H1 (cell line): ENCODE data around the gene PTMS. TPM values are rescaled to one million over a fixed set of nuclear protein-coding genes. Genes with fewer than 3 reads are reported as not detected.

ENCODE experiments used
- polyA plus RNA-seq, 7 experiments: library from polyadenylated mRNA; depleted of rRNA in 3 of 7; stranded (reverse) in 5 of 7; unstranded in 2 of 7; fragments of >200 nt in 5 of 7; fragments of 200-250 nt in 2 of 7; gene quantifications; 1 replicate in 5 of 7; 2 replicates in 1 of 7; 4 replicates in 1 of 7; pipeline versions ENCODE4 v1.2.1 to v1.2.3, GENCODE V29; 2011 to 2013; ENCODE audit warnings: missing spikeins in 2 of 7, mixed read lengths in 2 of 7
- total RNA-seq: library from RNA; stranded (reverse); fragmentation: NEBNext Ultra II Directional; extraction: Animal tissue kit (Norgen Biotek cat#: 25700); gene quantifications from 2 replicates; pipeline ENCODE4 v1.2.1, GENCODE V29; 2021

The PTMS gene
- total and polyA plus RNA-seq, 2 of the 8 experiments (the other 6 are each of a cell fraction or from before 2014, with no cell fraction given) = 444 to 553 TPM

Other genes with a start within 250 kb of the PTMS start
- gene GAPDH, start 231.8 kb upstream of the PTMS start, total RNA-seq = 5,175 and 5,215 TPM in 2 replicates
- gene GAPDH, start 231.8 kb upstream of the PTMS start, polyA plus RNA-seq (2011; rRNA removed) = 15,878 and 16,791 TPM in 2 replicates
- 11.8 and 12.2 TPM in 2 replicates for gene IFFO1, start 210.3 kb upstream of the PTMS start, total RNA-seq
- 12.8 and 16.4 TPM in 2 replicates for gene IFFO1, start 210.3 kb upstream of the PTMS start, polyA plus RNA-seq (2011; rRNA removed)
- 82.6 and 85.6 TPM in 2 replicates for gene NOP2, start 198.1 kb upstream of the PTMS start, total RNA-seq
- gene NOP2, start 198.1 kb upstream of the PTMS start, polyA plus RNA-seq (2011; rRNA removed) = 34.4 and 35.4 TPM in 2 replicates
- gene CHD4, start 159.0 kb upstream of the PTMS start, total RNA-seq = 305 and 330 TPM in 2 replicates
- gene CHD4, start 159.0 kb upstream of the PTMS start, polyA plus RNA-seq (2011; rRNA removed) = 198 and 214 TPM in 2 replicates
- 0.22 and 0.23 TPM in 2 replicates for gene LPAR5, start 130.4 kb upstream of the PTMS start, total RNA-seq
- gene LPAR5, start 130.4 kb upstream of the PTMS start, polyA plus RNA-seq (2011; rRNA removed) = 0.24 and 0.63 TPM in 2 replicates
- 0.80 and 1.2 TPM in 2 replicates for gene ACRBP, start 118.9 kb upstream of the PTMS start, total RNA-seq
- 5.2 and 8.9 TPM in 2 replicates for gene ACRBP, start 118.9 kb upstream of the PTMS start, polyA plus RNA-seq (2011; rRNA removed)
- 21.7 and 22.9 TPM in 2 replicates for gene ING4, start 103.2 kb upstream of the PTMS start, total RNA-seq
- 28.6 and 29.3 TPM in 2 replicates for gene ING4, start 103.2 kb upstream of the PTMS start, polyA plus RNA-seq (2011; rRNA removed)
- 59.6 and 60.1 TPM in 2 replicates for gene ZNF384, start 77.0 kb upstream of the PTMS start, total RNA-seq
- gene ZNF384, start 77.0 kb upstream of the PTMS start, polyA plus RNA-seq (2011; rRNA removed) = 59.0 and 75.1 TPM in 2 replicates
- 9.8 and 15.3 TPM in 2 replicates for gene PIANP, start 65.5 kb upstream of the PTMS start, total RNA-seq
- gene PIANP, start 65.5 kb upstream of the PTMS start, polyA plus RNA-seq (2011; rRNA removed) = 6.3 and 13.3 TPM in 2 replicates
- gene COPS7A, start 42.3 kb upstream of the PTMS start, total RNA-seq = 43.3 and 44.5 TPM in 2 replicates
- 95.9 and 98.4 TPM in 2 replicates for gene COPS7A, start 42.3 kb upstream of the PTMS start, polyA plus RNA-seq (2011; rRNA removed)
- gene MLF2, start 13.2 kb upstream of the PTMS start, total RNA-seq = 229 and 232 TPM in 2 replicates
- 401 and 443 TPM in 2 replicates for gene MLF2, start 13.2 kb upstream of the PTMS start, polyA plus RNA-seq (2011; rRNA removed)
- 2.8 and 3.1 TPM in 2 replicates for gene LAG3, start 6.2 kb downstream of the PTMS start, total RNA-seq
- 1.1 and 2.5 TPM in 2 replicates for gene LAG3, start 6.2 kb downstream of the PTMS start, polyA plus RNA-seq (2011; rRNA removed)
- 3.2 and 3.4 TPM in 2 replicates for gene CD4, start 23.2 kb downstream of the PTMS start, total RNA-seq
- gene CD4, start 23.2 kb downstream of the PTMS start, polyA plus RNA-seq (2011; rRNA removed) = 5.1 and 5.6 TPM in 2 replicates
- 8.6 and 8.8 TPM in 2 replicates for gene GPR162, start 55.5 kb downstream of the PTMS start, total RNA-seq
- 7.3 and 9.5 TPM in 2 replicates for gene GPR162, start 55.5 kb downstream of the PTMS start, polyA plus RNA-seq (2011; rRNA removed)
- 42.4 and 43.5 TPM in 2 replicates for gene P3H3, start 62.0 kb downstream of the PTMS start, total RNA-seq
- 22.9 and 40.9 TPM in 2 replicates for gene P3H3, start 62.0 kb downstream of the PTMS start, polyA plus RNA-seq (2011; rRNA removed)
- gene GNB3, start 74.6 kb downstream of the PTMS start, total RNA-seq = 9.0 and 9.9 TPM in 2 replicates
- 9.9 and 13.9 TPM in 2 replicates for gene GNB3, start 74.6 kb downstream of the PTMS start, polyA plus RNA-seq (2011; rRNA removed)
- 47.4 and 47.7 TPM in 2 replicates for gene CDCA3, start 84.9 kb downstream of the PTMS start, total RNA-seq
- gene CDCA3, start 84.9 kb downstream of the PTMS start, polyA plus RNA-seq (2011; rRNA removed) = 71.2 and 77.0 TPM in 2 replicates
- 148 and 159 TPM in 2 replicates for gene USP5, start 85.8 kb downstream of the PTMS start, total RNA-seq
- 66.5 and 83.9 TPM in 2 replicates for gene USP5, start 85.8 kb downstream of the PTMS start, polyA plus RNA-seq (2011; rRNA removed)
- 902 and 910 TPM in 2 replicates for gene TPI1, start 101.2 kb downstream of the PTMS start, total RNA-seq
- 2,591 and 3,018 TPM in 2 replicates for gene TPI1, start 101.2 kb downstream of the PTMS start, polyA plus RNA-seq (2011; rRNA removed)
- 13.0 and 13.9 TPM in 2 replicates for gene SPSB2, start 106.9 kb downstream of the PTMS start, total RNA-seq
- 23.2 and 31.6 TPM in 2 replicates for gene SPSB2, start 106.9 kb downstream of the PTMS start, polyA plus RNA-seq (2011; rRNA removed)
- 2.5 and 2.9 TPM in 2 replicates for gene LRRC23, start 138.5 kb downstream of the PTMS start, total RNA-seq
- 3.5 and 3.6 TPM in 2 replicates for gene LRRC23, start 138.5 kb downstream of the PTMS start, polyA plus RNA-seq (2011; rRNA removed)
- 90.9 and 92.4 TPM in 2 replicates for gene ENO2, start 148.2 kb downstream of the PTMS start, total RNA-seq
- 102 and 126 TPM in 2 replicates for gene ENO2, start 148.2 kb downstream of the PTMS start, polyA plus RNA-seq (2011; rRNA removed)
- 69.6 and 73.4 TPM in 2 replicates for gene ATN1, start 161.6 kb downstream of the PTMS start, total RNA-seq
- 20.6 and 43.0 TPM in 2 replicates for gene ATN1, start 161.6 kb downstream of the PTMS start, polyA plus RNA-seq (2011; rRNA removed)
- gene RNU7-1, start 177.5 kb downstream of the PTMS start, total RNA-seq = not detected in 2 replicates
- not detected in 2 replicates for gene RNU7-1, start 177.5 kb downstream of the PTMS start, polyA plus RNA-seq (2011; rRNA removed)
- gene C12orf57, start 177.7 kb downstream of the PTMS start, total RNA-seq = 174 and 185 TPM in 2 replicates
- gene C12orf57, start 177.7 kb downstream of the PTMS start, polyA plus RNA-seq (2011; rRNA removed) = 993 and 1,124 TPM in 2 replicates
- 25.7 and 28.4 TPM in 2 replicates for gene PTPN6, start 185.0 kb downstream of the PTMS start, total RNA-seq
- 16.3 and 22.6 TPM in 2 replicates for gene PTPN6, start 185.0 kb downstream of the PTMS start, polyA plus RNA-seq (2011; rRNA removed)
- gene PHB2, start 204.3 kb downstream of the PTMS start, total RNA-seq = 360 and 368 TPM in 2 replicates
- gene PHB2, start 204.3 kb downstream of the PTMS start, polyA plus RNA-seq (2011; rRNA removed) = 579 and 626 TPM in 2 replicates
- 82.9 and 84.2 TPM in 2 replicates for gene EMG1, start 204.6 kb downstream of the PTMS start, total RNA-seq
- 54.3 and 64.3 TPM in 2 replicates for gene EMG1, start 204.6 kb downstream of the PTMS start, polyA plus RNA-seq (2011; rRNA removed)